T1000 (cell line): ENCODE data around the gene STX1A.

ENCODE experiments used
- DNase-seq: peaks from one replicate; lab custom pipeline; 2025; ENCODE audit warnings: mixed read lengths; lab: John Stamatoyannopoulos, UW

The STX1A gene

GRCh38 chr7:73718905-73719805 lies at the start of gene STX1A:
STX1A (minus strand) TSS chr7:73719669; CDS start chr7:73719631, 38 bp downstream.
- peak; percentile 51 for DNase-seq

GRCh38 chr7:73768641-73769480 lies 49.4 kb upstream of the STX1A start:
- DNase-seq: no peak

DNA sequence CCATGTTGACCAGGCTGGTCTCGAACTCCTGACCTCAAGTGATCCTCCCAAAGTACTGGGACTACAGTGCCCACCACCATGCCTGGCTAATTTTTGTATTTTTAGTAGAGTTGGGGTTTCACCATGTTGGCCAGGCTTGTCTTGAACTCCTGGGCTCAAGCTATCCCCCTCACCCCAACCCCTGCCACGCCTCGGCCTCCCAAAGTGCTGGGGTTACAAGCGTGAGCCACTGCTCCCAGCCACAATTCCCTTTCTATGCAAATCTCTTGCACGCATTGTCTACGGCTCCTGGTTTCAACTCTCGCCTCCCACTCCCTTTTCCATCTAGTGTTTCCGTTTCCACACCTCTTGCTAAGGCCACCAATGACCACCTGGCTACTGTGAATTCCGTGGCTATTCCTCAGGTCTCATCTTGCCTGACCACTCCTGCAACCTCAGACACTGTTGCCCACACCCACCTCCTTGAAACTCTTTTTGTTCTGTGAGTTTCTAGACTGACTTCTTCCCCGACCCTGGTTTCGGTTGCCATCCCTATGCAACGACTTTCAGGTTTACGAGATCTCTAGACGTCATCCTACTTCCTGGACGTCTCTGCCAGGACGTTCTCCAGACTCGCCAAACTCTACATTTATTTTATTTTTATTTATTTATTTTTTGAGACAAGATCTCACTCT lies 47.2 kb upstream of the STX1A start:
- no peak for DNase-seq

- DNase-seq: no peak
Observed at GRCh38 chr7:73762659-73762999, 43.2 kb upstream of the STX1A start.

- DNase-seq: no peak
Observed at GRCh38 chr7:73761854-73762658, 42.6 kb upstream of the STX1A start.

DNA sequence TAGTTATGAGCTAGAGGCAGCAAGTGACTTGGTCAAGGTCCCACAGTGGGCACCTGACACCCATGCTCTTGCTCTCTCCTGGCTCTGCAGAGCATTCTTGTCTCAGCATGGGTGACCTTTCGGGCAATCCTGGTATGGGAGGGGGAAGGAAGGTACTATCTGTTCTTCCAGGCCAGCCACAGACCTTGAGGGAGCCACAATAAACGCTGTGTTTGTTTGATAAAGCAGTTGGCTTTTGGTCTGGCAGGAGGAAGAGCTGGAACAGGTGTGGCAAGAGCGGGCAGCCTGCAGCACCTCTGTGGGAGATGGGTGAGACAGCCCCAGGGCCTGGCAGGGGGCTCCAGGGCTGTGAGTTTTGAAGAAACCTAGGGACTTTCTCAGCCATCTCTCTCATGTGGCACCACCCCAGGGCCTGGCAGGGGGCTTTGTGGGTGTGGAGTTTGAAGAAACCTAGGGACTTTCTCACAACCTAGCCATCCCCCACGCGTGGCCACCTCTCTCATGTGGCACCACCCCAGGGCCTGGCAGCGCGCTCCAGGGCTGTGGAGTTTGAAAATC lies 39.2 kb upstream of the STX1A start:
- DNase-seq: no peak

GRCh38 chr7:73749931-73750776 lies 30.7 kb upstream of the STX1A start:
- no peak for DNase-seq

GRCh38 chr7:73746378-73746777 lies 26.9 kb upstream of the STX1A start:
- no peak for DNase-seq

DNA sequence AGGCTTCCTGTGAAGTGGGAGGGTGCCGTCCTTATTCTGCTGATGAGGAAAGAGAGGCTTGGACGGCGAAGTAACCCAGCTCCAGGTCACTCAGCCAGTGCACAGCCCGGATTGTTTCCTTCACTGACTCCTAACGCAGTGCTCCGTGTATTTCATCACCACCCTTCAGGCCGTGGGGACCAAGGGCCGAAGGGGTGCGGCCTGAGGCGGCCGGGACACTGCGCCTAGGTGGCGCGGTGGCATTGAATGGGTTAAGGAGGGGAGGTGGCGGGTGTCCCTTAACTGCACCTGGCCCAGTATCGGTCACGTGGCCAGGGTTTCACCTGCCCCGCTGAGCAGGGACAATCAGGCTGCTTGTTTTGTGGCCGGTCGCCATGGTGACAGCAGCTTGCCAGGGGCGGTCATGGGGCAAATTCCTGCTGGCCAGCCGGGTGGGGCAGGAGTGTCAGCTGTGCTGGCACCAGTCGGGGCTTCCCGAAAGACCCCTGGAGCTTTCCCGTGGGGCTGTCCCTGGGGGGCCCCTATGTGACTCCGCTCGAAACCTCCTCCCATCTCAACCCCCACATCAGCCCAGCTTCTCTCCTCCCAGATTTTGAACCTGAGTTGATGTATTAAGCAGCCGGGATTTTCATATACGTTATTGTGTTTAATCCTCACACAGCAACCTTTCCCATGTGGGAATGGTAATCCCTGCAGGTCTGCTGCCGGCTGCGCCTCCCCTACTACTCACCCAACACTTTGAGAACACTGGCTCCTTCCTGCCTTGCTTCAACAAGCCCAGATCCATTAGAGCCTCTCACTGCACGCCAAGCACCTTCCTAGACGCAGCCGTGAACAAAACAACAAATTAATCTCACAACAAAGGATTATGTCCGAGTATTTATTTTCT lies 23.5 kb upstream of the STX1A start:
- no peak for DNase-seq

DNA sequence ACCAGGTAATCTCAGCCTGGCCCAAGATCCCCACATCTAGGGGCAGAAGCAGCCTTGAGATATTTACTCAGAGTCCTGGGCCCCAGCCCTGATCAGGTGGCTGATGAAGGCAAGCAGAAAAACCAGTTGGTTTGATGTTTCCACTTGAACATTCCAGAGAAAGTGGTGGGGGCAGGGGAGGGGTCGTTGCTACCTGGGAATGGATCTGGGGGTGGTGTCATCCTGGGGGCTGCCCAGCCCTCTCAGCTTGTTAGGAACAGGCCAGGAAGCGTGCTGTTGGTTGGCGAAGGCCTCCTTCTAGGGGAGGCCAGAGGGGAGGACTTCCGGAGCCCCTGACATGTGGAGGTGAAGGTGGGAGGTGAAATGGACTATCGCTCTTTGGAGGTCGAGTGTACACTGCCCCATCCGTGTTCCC lies 22.9 kb upstream of the STX1A start:
- DNase-seq: no peak

DNA sequence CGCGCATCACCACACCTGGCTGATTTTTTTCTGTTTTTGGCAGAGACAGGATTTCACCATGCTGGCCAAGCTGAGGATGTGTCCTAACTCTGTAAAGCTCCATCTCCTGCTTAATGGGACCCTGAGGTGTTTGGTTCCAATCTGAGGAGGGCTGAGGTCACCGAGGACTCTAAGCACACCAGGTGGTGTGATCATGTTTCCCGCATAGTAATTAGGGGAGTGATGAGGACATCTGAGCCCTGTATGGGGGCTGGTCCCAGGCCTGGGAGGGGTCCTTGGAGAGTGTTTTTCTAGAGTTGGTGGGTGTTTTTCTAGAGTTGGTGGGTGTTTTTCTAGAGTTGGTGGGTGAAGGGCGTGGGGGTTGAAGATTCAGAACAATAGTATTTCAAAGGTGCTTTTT lies 22.1 kb upstream of the STX1A start:
- no peak for DNase-seq

- no peak for DNase-seq
Observed at GRCh38 chr7:73740771-73741170, 21.3 kb upstream of the STX1A start.

GRCh38 chr7:73740212-73740611 lies 20.7 kb upstream of the STX1A start:
- no peak for DNase-seq

DNA sequence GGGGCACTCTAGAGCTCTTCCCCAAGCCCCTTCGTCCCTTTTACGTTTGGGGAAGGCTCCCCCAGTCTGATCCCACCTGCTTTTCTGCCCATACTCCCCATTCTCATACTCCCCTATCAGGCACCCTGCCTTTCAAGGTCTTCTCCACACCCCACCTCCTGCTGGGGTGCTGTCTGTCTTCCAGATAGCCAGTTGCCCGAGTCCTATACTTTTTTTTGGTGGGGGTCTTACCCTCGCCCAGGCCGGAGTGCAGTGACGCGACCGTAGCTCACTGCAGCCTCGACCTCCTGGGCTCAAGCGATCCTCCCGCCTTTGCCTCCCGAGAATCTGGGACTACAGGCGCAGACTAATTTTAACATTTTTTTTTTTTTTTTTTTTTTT lies 19.9 kb upstream of the STX1A start:
- DNase-seq: no peak

- peak; percentile 87 for DNase-seq
Observed at GRCh38 chr7:73738612-73739386, 19.3 kb upstream of the STX1A start, which contains the start of gene ABHD11. ABHD11 (minus strand) TSS chr7:73738802; CDS start chr7:73738770, 32 bp downstream.

GRCh38 chr7:73738220-73738611 lies 18.7 kb upstream of the STX1A start:
- DNase-seq: no peak

- no peak for DNase-seq
Observed at GRCh38 chr7:73737491-73738219, 18.2 kb upstream of the STX1A start.

GRCh38 chr7:73736885-73737284 lies 17.4 kb upstream of the STX1A start:
- DNase-seq: no peak
